ENCODE data around the gene B3GALNT2. TPM values are rescaled to one million over a fixed set of nuclear protein-coding genes. Genes with fewer than 3 reads are reported as not detected.
"Not testable (repeated sequence)": the region's sequence is repeated elsewhere in the genome, so short reads cannot be mapped to it uniquely, and the experiment has no call there.

Gene B3GALNT2
- total RNA-seq (ENCODE audit: unreplicated experiment), result 15.9 TPM
- long read RNA-seq, partial matches to known transcripts, result 1 of 2 reads
- long read RNA-seq, other reads (novel, unspliced or antisense), result 0 of 2 reads

DNA sequence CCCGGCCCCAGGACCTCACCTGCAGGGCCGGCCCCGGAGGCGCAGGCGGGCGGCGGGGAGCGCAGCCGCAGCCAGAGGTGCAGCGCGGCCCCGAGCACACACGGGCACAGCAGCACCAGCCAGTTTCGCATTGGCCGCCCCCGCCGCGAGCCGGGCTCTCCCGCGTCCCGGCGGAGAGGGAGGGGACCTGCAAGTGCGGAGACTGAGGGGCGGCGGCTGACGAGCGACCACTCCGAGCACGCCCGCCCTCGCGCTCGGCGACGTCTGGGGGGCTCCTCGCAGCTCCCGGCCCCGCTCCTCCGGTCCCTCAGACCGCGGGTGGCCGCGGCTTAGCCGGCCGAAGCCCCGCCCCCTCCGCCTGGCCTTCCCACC, at the start of gene B3GALNT2:
B3GALNT2 (minus strand) TSS at position 331 of the 372 bp plus-strand sequence; CDS start at position 131, 200 bp downstream.
- no peak for DNase-seq (ENCODE audit: low spot score)
- no peaks in the 10 kb centered on the region for H3K9me3 Mint-ChIP-seq (ENCODE audit: unreplicated experiment)
- peaks cover 15% of the 10 kb centered on the region for H3K4me1 Mint-ChIP-seq (ENCODE audit: unreplicated experiment)
- TF ChIP-seq, protein P1, sequence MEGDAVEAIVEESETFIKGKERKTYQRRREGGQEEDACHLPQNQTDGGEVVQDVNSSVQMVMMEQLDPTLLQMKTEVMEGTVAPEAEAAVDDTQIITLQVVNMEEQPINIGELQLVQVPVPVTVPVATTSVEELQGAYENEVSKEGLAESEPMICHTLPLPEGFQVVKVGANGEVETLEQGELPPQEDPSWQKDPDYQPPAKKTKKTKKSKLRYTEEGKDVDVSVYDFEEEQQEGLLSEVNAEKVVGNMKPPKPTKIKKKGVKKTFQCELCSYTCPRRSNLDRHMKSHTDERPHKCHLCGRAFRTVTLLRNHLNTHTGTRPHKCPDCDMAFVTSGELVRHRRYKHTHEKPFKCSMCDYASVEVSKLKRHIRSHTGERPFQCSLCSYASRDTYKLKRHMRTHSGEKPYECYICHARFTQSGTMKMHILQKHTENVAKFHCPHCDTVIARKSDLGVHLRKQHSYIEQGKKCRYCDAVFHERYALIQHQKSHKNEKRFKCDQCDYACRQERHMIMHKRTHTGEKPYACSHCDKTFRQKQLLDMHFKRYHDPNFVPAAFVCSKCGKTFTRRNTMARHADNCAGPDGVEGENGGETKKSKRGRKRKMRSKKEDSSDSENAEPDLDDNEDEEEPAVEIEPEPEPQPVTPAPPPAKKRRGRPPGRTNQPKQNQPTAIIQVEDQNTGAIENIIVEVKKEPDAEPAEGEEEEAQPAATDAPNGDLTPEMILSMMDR (IDR thresholded peaks at IDR 0.05; ENCODE audit: unreplicated experiment), result no peak
- peak within 1 kb of the TSS; percentile 95 for H3K4me3 Mint-ChIP-seq (ENCODE audit: unreplicated experiment)
- peak within 1 kb of the TSS; percentile 96 for H3K27ac Mint-ChIP-seq (ENCODE audit: unreplicated experiment)
- peaks cover 4% of the 10 kb centered on the region for H3K27me3 Mint-ChIP-seq (ENCODE audit: unreplicated experiment)
- no peaks in the 10 kb centered on the region for H3K36me3 Mint-ChIP-seq (ENCODE audit: low read depth, unreplicated experiment)

DNA sequence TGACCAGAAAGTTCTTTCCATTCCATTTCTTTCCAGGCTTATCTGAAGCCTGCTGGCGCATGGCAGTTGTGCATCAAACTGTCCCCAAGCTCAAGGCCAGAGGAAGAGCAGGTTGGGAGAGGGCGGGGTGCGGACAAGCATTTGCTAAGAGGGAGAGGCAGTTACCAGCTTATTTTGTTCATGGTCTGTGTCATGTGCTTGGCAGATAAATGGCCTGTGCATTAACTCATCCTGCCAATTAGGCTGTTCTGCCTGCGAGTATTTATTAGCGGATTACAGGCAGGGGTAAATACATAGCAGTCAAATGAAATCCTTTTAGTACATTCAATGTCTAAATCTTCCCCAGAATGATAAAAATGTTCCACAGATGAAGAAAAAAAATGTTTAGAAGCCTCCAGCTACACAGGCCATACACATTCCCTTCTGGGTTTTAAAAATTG, 48.9 kb upstream of the B3GALNT2 start:
- H3K4me3 Mint-ChIP-seq (ENCODE audit: unreplicated experiment), result no peak overlapping the region
- H3K27me3 Mint-ChIP-seq (ENCODE audit: unreplicated experiment), result peaks cover 3% of the 10 kb centered on the region
- H3K9me3 Mint-ChIP-seq (ENCODE audit: unreplicated experiment), result no peaks in the 10 kb centered on the region
- H3K27ac Mint-ChIP-seq (ENCODE audit: unreplicated experiment), result no peak overlapping the region
- H3K4me1 Mint-ChIP-seq (ENCODE audit: unreplicated experiment), result peaks cover 3% of the 10 kb centered on the region
- DNase-seq (ENCODE audit: low spot score), result no peak
- H3K36me3 Mint-ChIP-seq (ENCODE audit: low read depth, unreplicated experiment), result no peaks in the 10 kb centered on the region
- TF ChIP-seq, protein P1 (IDR thresholded peaks at IDR 0.05; ENCODE audit: unreplicated experiment), result no peak

DNA sequence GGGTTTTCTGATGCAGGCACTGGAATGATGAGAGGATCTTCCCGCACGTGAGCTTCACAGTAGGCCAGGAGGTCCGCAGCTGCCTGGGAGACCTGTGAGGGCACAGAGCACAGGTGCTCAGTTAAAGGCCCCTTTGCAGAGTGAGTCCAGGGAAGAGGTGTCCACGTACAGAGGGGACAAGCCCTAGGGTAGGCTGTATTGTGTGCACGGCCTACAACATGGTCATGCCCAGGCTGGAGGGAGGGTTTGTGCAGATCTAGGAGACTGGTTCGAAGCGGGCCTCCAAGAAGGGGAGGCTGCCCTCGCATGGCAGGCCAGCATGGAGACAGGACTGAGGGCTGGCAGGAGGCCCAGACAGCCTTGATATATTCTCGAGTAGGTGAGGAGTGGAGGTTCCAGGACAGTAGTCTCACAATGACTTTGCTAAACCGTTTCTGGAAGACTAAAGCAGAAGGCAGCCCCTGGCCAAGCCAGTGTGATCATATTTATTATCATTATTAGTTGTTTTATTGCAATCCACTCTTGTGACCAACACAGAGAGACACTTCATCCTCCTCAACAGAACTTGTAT, 48.0 kb upstream of the B3GALNT2 start:
- peaks cover 3% of the 10 kb centered on the region for H3K27me3 Mint-ChIP-seq (ENCODE audit: unreplicated experiment)
- no peak overlapping the region for H3K27ac Mint-ChIP-seq (ENCODE audit: unreplicated experiment)
- peaks cover 3% of the 10 kb centered on the region for H3K4me1 Mint-ChIP-seq (ENCODE audit: unreplicated experiment)
- TF ChIP-seq, protein P1 (IDR thresholded peaks at IDR 0.05; ENCODE audit: unreplicated experiment), result no peak
- H3K9me3 Mint-ChIP-seq (ENCODE audit: unreplicated experiment), result no peaks in the 10 kb centered on the region
- H3K36me3 Mint-ChIP-seq (ENCODE audit: low read depth, unreplicated experiment), result no peaks in the 10 kb centered on the region
- DNase-seq (ENCODE audit: low spot score), result no peak
- no peak overlapping the region for H3K4me3 Mint-ChIP-seq (ENCODE audit: unreplicated experiment)

DNA sequence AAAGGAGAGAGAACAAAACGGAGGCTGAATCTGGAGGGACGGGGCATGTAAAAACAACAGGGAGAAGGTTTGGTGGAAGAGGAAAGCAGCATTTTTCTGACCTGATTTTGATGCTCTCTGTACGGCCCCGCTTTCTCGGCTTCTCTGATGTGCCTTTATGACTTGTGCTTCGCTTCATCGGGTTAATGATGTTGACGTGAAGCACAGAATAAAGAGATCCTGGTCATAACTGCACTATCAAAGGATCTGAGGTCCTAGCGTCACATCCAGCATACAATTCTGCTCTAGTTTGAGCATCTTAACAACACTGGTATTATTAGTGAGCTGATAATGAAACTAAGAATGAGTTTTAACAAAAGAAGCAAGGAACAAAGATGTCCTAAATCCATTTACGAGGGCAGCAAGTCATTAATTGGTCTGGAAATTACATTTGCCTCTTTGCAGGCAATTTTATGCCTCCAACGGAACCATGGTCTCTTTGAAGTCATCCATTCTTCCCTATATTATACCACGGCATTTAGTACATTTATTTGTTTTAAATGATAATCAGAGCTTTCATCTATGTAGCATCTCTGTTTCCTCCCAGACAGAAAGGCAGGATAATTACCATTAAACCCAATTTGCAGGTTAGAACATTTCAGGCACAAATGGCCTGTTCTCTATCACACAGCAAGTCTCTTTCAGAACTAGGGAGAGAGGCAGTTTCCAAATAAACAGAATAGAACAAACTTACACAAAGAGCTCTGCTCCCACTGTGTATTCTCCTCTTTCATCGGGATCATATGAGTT, 45.3 kb upstream of the B3GALNT2 start:
- H3K4me1 Mint-ChIP-seq (ENCODE audit: unreplicated experiment), result peaks cover 3% of the 10 kb centered on the region
- H3K27ac Mint-ChIP-seq (ENCODE audit: unreplicated experiment), result no peak overlapping the region
- H3K4me3 Mint-ChIP-seq (ENCODE audit: unreplicated experiment), result no peak overlapping the region
- TF ChIP-seq, protein P1 (IDR thresholded peaks at IDR 0.05; ENCODE audit: unreplicated experiment), result no peak
- H3K9me3 Mint-ChIP-seq (ENCODE audit: unreplicated experiment), result no peaks in the 10 kb centered on the region
- DNase-seq (ENCODE audit: low spot score), result no peak
- no peaks in the 10 kb centered on the region for H3K36me3 Mint-ChIP-seq (ENCODE audit: low read depth, unreplicated experiment)
- peaks cover 3% of the 10 kb centered on the region for H3K27me3 Mint-ChIP-seq (ENCODE audit: unreplicated experiment)

DNA sequence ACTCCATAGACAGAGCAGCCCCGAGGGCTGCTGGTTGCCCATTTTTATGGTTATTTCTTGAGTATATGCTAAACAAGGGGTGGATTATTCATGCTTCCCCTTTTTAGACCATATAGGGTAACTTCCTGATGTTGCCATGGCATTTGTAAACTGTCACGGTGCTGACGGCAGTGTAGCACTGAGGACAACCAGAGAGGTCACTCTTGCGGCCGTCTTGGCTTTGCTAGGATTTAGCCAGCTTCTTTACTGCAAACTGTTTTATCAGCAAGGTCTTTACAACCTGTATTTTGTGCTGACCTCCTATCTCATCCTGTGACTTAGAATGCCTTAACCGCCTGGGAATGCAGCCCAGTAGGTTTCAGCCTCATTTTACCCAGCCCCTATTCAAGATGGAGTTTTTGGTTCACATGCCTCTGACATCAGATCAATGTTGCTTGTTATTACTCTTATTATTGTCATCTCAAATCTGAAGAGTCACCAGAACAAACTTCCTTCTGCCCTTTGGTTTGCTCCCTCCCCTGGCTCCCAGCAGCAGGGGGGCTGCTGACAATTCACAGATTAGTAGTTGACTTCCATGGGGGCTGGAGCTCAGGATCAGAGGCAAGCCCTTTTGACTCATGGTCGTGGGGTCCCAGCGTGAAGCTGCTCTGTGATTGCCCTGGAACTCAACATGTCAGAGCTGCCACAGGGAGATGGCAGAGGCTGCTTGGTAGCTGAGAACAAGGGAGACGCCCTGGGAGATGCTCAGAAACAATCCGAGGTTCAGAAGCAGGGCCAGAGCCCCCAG, 42.3 kb upstream of the B3GALNT2 start:
- H3K27ac Mint-ChIP-seq (ENCODE audit: unreplicated experiment); H3K4me1 Mint-ChIP-seq (ENCODE audit: unreplicated experiment); H3K4me3 Mint-ChIP-seq (ENCODE audit: unreplicated experiment); H3K27me3 Mint-ChIP-seq (ENCODE audit: unreplicated experiment); H3K36me3 Mint-ChIP-seq (ENCODE audit: low read depth, unreplicated experiment); H3K9me3 Mint-ChIP-seq (ENCODE audit: unreplicated experiment); DNase-seq (ENCODE audit: low spot score): not testable (repeated sequence)

All from endothelial cell (in vitro differentiated cells).